ENCODE data around the gene LTB4R2.

The LTB4R2 gene

GRCh38 chr14:24262821-24263733 lies 46.9 kb upstream of the LTB4R2 start, which contains the start of gene TGM1:
Gene TGM1, minus strand, starts transcription at chr14:24263177. Its CDS starts 825 bp downstream, at chr14:24262352.
- Histone ChIP-seq H3K27ac (ENCODE audit: low read length) (no peak within 1 kb of the TSS), H3K4me3 (ENCODE audit: low read length) (no peak within 1 kb of the TSS), H3K9me3 (ENCODE audit: insufficient read depth, low read length) (no peaks in the 10 kb centered on the region), H2AFZ (ENCODE audit: low read depth, low read length) (no peak within 1 kb of the TSS), H3K36me3 (replicated peaks; ENCODE audit: low read depth, low read length) (peaks cover 2% of the 10 kb centered on the region), H3K27me3 (ENCODE audit: low read depth, low read length) (no peaks in the 10 kb centered on the region), H4K20me1 (ENCODE audit: insufficient read depth, low read length) (no peaks in the 10 kb centered on the region), H3K79me2 (ENCODE audit: low read length) (no peaks in the 10 kb centered on the region), H3K9ac (ENCODE audit: low read length) (no peak within 1 kb of the TSS), H3K4me2 (ENCODE audit: low read length) (no peak within 1 kb of the TSS), H3K4me1 (ENCODE audit: low read length) (no peaks in the 10 kb centered on the region)
- no peak for TF ChIP-seq CTCF (IDR thresholded peaks at IDR 0.05; ENCODE audit: low read depth, low read length)
- no peak for TF ChIP-seq EZH2phosphoT487 (IDR thresholded peaks at IDR 0.05; ENCODE audit: low read depth)

- Histone ChIP-seq H3K9me3 (ENCODE audit: insufficient read depth, low read length) (no peaks in the 10 kb centered on the region), H3K27me3 (ENCODE audit: low read depth, low read length) (no peaks in the 10 kb centered on the region), H4K20me1 (ENCODE audit: insufficient read depth, low read length) (no peaks in the 10 kb centered on the region), H3K27ac (ENCODE audit: low read length) (no peak overlapping the region), H2AFZ (ENCODE audit: low read depth, low read length) (no peak overlapping the region), H3K9ac (ENCODE audit: low read length) (no peak overlapping the region), H3K4me2 (ENCODE audit: low read length) (no peak overlapping the region), H3K36me3 (replicated peaks; ENCODE audit: low read depth, low read length) (peaks cover 2% of the 10 kb centered on the region), H3K4me1 (ENCODE audit: low read length) (no peaks in the 10 kb centered on the region), H3K79me2 (ENCODE audit: low read length) (no peaks in the 10 kb centered on the region), H3K4me3 (ENCODE audit: low read length) (no peak overlapping the region)
- TF ChIP-seq CTCF (IDR thresholded peaks at IDR 0.05; ENCODE audit: low read depth, low read length) (no peak), EZH2phosphoT487 (IDR thresholded peaks at IDR 0.05; ENCODE audit: low read depth) (no peak)
Observed at GRCh38 chr14:24263848-24264247, 46.1 kb upstream of the LTB4R2 start.

- Histone ChIP-seq H3K27ac (ENCODE audit: low read length) (no peak overlapping the region), H3K9me3 (ENCODE audit: insufficient read depth, low read length) (no peaks in the 10 kb centered on the region), H4K20me1 (ENCODE audit: insufficient read depth, low read length) (no peaks in the 10 kb centered on the region), H3K79me2 (ENCODE audit: low read length) (no peaks in the 10 kb centered on the region), H3K27me3 (ENCODE audit: low read depth, low read length) (no peaks in the 10 kb centered on the region), H3K4me1 (ENCODE audit: low read length) (no peaks in the 10 kb centered on the region), H3K4me3 (ENCODE audit: low read length) (no peak overlapping the region), H3K9ac (ENCODE audit: low read length) (no peak overlapping the region), H3K36me3 (replicated peaks; ENCODE audit: low read depth, low read length) (peaks cover 2% of the 10 kb centered on the region), H2AFZ (ENCODE audit: low read depth, low read length) (no peak overlapping the region), H3K4me2 (ENCODE audit: low read length) (no peak overlapping the region)
- TF ChIP-seq EZH2phosphoT487 (IDR thresholded peaks at IDR 0.05; ENCODE audit: low read depth) (no peak), CTCF (IDR thresholded peaks at IDR 0.05; ENCODE audit: low read depth, low read length) (no peak)
Observed at GRCh38 chr14:24264298-24264697, 45.6 kb upstream of the LTB4R2 start.

- no peak overlapping the region for H3K9ac ChIP-seq (ENCODE audit: low read length)
- no peaks in the 10 kb centered on the region for H4K20me1 ChIP-seq (ENCODE audit: insufficient read depth, low read length)
- H3K27ac ChIP-seq (ENCODE audit: low read length) = no peak overlapping the region
- H3K79me2 ChIP-seq (ENCODE audit: low read length) = no peaks in the 10 kb centered on the region
- no peak overlapping the region for H3K4me3 ChIP-seq (ENCODE audit: low read length)
- no peaks in the 10 kb centered on the region for H3K27me3 ChIP-seq (ENCODE audit: low read depth, low read length)
- TF ChIP-seq CTCF (IDR thresholded peaks at IDR 0.05; ENCODE audit: low read depth, low read length) (no peak), EZH2phosphoT487 (IDR thresholded peaks at IDR 0.05; ENCODE audit: low read depth) (no peak)
- H3K4me2 ChIP-seq (ENCODE audit: low read length) = no peak overlapping the region
- H3K36me3 ChIP-seq (replicated peaks; ENCODE audit: low read depth, low read length) = peaks cover 2% of the 10 kb centered on the region
- no peak overlapping the region for H2AFZ ChIP-seq (ENCODE audit: low read depth, low read length)
- H3K4me1 ChIP-seq (ENCODE audit: low read length) = peaks cover 5% of the 10 kb centered on the region
- no peaks in the 10 kb centered on the region for H3K9me3 ChIP-seq (ENCODE audit: insufficient read depth, low read length)
Observed at GRCh38 chr14:24266344-24267244, 43.3 kb upstream of the LTB4R2 start.
